GM03348 (cell line): Measurements from ENCODE around the gene FAM222B.
"Not testable (repeated sequence)": the region's sequence is repeated elsewhere in the genome, so short reads cannot be mapped to it uniquely, and the experiment has no call there.

ENCODE experiments used
- DNase-seq: peaks from one replicate; pipeline ENCODE4 v3.0.0; 2012; ENCODE audit warnings: low spot score

The FAM222B gene

DNA sequence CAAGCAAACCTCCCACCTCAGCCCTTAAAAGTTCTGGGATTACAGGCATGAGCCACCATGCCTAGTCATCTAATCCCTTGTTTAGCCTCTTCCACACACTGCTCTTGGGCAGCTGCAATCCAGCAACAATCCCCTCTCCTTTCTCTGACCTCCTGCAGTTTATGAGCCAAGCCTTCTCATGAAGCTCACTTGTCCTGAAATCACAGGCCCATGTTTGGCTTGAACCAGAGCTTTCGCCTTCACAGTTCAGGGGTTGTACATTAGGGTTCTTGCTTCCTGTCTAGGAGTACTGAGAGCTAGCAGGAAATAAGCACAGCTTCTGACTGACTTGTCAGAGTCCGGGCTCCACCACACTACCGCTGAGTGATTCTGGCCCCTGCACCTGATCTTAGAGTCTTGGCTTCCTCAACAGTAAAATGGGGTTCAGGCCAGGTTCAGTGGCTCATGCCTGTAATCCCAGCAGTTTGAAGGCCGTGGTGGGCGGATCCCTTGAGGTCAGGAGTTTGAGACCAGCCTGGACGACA, 28.5 kb upstream of the FAM222B start:
- no peak for DNase-seq

DNA sequence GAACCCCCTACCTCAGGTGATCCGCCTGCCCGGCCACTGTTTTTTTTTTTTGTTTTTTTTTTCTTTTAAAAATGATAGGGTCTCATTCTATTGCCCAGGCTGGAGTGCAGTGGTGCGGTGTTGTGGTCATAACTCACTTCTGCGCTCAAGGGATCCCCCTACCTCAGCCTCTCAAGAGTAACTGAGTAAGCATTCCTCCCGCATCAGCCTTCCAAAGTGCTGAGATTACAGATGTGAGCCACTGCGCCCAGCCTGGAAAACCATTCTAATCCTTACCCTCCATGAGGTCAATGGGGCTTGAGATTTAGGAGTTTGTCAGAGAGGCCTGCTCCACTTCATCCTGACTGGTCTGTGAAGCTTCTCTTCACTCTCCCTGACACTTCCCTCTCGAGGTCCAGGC, 24.7 kb upstream of the FAM222B start:
- no peak for DNase-seq

DNA sequence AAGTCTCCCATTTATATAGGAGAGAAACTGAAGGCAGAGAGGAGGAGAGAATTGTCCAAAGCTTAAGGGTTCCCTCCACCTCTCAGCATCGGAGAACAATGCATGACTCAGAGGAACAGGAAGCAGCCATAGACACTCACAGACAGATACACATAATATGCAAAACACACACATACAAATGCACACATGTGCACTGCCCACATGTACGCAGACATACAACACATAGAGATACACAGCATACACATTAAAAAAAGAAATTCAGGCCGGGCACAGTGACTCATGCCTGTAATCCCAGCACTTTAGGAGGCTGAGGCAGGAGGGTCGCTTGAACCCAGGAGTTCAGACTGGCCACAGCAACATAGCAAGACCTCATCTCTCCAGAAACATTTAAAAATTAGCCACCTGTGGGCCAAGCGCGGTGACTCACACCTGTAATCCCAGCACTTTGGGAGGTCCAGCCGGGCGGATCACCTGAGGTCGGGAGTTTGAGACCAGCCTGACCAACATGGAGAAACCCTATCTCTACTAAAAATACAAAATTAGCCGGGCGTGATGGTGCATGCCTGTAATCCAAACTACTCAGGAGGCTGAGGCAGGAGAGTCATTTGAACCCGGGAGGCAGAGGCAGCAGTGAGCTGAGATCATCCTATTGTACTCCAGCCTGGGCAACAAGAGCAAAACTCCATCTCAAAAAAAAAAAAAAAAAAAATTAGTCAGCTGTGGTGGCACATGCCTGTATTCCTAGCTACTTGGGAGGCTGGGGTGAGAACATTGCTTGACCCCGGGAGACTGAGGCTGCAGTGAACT, 23.6 kb upstream of the FAM222B start:
- DNase-seq: no peak

DNA sequence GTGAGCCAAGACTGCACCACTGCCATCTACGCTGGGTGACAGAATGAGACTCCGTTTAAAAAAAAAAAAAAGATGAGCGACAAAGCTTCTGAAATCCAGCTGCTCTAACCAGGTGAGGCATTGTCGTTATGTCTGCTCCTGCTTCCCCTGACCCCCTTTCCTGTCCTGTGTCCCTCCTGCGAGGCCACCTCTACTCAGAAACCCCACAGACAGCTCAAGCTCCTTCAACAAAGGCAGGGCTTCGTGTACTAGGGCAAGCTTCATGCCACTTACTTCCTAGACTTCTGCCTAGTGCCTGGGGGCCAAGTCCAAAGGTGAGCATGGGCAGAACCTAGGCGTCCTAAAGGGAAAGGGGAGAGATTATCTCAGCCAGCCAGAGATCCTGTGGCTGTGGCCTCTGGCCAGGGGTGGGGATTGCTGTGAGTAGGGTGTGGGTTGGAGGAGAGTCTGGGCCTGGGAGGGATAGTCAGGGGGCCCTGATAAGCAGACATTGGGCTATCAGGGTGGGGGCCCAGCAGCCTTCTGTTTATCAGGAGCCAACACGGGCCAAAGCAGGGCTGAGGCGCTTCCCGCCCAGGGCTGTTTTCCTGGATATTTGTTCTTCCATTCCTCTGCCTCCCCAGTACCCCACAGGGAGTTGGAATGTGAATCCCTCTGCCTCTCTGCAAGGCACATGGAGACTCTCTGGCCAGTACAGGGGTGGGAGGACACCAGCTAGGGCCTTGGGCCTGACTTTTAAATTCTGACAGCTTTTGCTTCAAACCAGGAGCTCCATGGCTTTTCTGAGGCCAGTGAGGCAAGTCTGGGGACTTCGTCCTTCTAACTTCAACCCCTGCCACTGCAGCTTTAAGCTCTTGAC, 22.6 kb upstream of the FAM222B start:
- DNase-seq: no peak

DNA sequence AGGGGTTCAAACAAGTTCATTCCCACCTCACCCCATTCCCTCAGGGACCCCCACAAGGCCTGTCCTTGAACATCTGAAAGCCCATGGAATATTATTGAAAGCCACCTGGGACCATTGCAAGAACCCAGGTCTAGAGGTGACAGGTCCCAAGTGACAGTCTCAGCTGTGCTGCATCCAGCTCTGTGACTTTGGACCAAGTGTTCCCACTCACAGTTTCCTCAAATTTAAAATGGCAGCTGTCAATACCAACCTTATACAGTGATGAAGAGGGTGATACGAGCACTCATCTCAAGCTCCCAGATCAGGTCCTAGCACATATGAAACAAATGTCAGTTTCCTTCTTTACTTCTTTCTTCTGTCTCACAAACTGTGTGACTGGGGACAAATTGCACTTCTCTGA, 21.4 kb upstream of the FAM222B start:
- no peak for DNase-seq

DNA sequence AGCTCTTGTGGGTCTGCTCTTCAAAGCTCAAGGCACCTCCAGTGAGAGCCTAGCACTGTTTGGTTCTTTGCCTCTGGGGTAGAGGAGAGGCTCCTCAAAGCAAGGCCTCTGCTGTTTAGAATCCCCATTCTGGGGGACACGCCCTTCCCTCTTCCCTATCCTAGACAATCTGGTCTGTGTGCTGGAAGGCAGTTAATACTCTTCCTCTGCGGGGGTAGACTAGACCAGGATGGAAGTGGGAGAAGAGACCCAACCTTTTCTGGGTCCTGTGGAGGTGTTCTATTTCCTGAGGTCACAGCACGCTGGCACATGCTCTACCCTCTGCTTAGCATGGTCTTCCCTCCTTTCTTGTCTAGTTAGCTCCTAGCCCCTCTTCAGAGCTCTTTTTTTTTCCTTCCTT, 20.0 kb upstream of the FAM222B start:
- no peak for DNase-seq

DNA sequence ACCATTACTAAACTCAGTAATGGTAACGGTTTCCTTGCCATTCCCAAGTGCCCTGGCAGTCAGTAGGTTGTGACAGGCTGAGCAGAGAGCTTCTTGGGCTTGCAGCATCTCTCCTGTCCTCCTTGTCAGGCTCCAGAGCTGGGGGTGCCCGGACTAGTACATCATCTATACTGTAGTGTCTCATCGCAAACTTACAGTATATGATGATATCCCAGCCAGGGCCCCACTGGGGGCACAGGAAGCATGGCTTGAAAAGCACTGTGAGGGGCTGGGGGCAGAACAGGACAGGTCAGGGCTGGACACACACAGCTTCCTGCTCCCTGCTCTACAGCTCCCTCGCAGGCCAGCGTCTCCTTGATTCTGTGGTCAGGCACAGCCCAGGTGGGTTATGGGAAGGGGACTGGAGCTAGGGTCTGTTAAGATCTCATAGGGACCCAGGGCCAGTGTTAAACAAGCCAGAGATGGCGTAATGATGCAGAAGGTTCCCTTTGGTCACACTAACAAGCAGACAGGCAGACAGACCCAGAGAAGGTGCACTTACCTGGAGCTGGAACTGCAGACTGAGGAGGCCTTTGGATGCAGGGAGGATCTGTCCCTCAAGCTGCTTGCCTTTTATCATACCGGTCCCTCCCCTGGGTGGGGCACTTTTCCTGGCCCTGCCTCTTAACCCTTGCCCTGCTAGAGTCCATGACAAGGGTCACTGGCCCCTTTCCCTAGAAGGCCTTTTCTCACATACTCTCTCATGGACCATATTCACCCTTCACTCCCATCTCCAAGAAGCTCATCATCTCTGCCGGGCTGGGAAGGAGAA, 19.0 kb upstream of the FAM222B start:
- no peak for DNase-seq

DNA sequence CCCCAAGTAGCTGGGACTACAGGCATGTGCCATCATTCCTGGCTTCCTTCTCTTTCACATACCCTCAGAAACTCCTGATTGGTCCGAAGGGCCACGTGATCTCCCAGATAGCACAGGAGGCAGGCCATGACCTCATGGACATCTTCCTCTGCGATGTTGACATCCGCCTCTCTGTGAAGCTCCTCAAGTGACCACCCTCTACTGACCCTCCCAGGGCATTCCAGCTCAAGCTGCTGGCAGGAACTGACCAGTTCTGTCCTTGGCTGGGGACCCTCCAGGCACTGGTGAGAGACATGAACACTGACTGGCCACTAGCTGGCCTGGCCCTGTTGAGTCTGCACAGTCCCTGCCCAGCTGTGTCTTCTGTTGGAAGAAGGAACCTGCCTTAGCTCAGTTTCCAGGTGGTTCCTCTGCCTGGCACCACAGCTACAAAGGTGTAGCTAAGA, 17.8 kb upstream of the FAM222B start:
- no peak for DNase-seq

DNA sequence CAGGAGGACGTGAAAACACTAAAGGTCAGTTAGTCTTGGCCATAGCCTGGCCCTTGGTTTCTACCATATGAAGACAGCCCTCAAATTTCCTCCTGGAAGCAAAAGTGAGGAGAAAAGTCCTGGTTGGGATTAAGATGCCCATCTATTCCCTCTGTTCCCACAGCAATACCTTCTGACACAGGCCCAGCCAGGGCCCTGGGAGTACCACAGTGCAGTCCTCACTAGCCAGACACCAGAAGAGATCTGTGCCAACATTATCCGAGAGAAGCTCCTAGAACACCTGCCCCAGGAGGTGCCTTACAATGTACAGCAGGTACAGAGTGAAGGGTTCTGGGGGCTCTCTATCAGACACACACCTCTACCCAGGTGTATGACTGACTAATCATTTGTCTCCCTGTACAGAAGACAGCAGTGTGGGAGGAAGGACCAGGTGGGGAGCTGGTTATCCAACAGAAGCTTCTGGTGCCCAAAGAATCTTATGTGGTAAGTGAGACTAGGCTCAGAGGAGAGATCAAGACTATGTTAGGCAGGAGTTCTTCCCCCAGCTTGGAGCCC, 16.3 kb upstream of the FAM222B start:
- DNase-seq: no peak

DNA sequence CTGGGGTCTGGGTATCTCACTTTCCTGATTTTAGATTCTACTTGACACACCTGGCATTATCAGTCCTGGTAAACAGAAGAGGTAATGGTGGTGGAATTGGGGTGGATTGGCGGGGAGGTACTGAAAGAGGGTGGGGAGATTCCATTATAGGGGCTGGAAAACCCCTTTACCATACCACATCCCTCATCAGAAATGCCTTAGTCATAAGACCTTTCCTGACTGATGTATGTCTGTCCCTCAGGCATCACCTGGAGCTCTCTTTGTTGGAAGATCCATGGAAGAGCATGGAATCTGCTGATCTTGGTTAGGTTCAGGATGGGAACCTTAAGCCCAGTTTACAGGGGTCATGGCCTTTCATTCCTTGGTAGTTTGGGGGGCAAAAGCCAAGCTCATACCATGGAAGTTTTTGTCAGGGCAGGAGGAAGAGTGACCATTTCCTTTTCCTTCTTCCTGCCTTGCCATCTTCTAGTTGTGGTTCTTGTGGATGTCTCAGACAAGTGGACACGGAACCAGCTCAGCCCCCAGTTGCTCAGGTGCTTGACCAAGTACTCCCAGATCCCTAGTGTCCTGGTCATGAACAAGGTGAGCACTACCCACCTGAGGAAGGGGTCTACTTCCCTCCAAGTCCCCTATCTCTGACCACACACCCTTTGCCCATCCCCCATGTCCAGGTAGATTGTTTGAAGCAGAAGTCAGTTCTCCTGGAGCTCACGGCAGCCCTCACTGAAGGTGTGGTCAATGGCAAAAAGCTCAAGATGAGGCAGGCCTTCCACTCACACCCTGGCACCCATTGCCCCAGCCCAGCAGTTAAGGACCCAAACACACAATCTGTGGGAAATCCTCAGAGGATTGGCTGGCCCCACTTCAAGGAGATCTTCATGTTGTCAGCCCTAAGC, 15.6 kb upstream of the FAM222B start:
- no peak for DNase-seq

DNA sequence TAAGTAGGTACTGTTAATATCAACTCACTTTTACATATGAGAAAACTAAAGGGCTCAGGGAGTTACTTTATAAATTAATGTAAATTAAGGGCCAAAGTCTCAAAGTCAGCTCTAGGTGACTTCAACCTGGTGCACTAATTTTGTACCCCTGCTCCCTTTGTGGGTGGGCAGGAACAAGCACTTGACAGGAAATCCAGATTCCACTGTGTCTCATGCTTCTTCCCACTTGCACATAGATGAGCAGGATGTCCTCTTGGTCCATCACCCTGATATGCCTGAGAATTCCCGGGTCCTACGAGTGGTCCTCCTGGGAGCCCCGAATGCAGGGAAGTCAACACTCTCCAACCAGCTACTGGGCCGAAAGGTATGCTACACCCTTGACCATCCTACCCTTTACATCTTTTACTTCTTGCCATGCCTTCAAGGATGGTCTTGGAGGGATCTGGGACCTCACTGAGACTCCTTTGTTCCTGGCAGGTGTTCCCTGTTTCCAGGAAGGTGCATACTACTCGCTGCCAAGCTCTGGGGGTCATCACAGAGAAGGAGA, 13.5 kb upstream of the FAM222B start:
- DNase-seq: no peak

DNA sequence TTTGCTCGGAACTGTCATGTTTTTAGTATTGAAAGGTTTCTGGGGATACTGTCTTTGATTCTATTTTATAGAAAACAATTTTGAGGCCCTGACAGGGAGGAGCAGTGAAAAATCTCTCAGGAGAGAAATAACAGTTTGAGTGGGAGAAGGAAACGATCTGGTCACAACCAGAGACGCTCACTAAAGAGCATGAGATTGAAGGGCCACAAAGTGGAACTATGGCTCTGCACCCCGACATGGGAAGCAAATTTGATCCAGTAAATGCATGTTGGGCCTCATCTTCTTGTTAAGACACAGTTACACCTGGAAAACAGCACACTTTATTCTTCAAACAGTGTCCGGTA, 12.7 kb upstream of the FAM222B start:
- no peak for DNase-seq

DNA sequence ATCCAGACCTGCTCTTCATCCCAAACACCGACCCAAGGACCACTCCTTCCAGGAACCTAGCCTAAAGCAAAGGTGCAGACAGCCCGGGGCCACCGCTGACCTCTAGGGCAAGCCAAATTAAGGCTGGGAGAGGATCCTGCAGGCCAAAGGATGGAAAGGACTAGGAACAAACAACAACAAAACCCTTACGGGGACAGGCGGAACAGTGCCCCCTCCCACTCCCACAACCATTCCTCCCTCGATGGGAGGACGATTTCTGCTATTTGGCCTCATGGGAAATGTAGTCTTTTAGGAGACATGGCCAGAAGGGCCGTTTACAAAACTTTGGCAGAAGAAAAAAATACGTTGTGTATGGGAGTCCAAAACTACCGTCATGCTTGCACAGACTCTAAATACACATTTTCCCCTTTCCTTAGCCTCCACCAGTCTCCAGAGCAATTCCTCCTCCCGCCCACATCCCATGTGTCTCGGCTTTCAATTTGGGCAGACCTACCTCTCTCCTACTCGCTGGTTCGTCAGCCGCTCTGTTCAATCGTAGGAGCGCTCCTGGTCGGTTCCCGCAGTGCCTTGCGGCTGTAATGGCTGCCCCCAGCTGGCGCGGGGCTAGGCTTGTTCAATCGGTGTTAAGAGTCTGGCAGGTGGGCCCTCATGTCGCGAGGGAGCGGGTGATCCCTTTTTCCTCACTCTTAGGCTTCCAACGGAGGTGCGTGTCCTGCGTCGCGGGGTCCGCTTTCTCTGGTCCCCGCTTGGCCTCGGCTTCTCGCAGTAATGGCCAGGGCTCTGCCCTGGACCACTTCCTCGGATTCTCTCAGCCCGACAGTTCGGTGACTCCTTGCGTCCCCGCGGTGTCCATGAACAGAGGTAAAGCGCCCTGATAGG, 12.1 kb upstream of the FAM222B start, which contains the start of gene ERAL1:
ERAL1 (plus strand) TSS at position 560 of the 879 bp plus-strand sequence; CDS start at position 579, 19 bp downstream.
- DNase-seq: peak; percentile 95

DNA sequence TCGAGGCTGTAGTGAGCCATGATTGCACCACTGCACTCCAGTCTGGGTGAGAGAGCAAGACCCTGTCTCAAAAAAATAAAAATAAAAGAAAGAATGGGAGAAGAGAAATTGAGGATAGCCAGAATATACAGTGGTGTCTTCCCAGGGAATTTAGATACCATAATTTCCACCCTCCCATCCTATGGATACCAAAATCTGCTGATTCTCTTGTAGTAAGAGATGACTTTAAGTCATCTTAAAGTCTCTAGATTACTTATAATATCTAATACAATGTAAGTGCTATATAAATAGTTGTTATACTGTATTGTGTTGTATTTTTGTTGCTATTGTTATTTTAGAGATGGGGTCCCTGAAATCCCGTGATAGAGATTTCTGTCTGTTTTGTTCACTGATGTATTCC, 10.7 kb upstream of the FAM222B start:
- DNase-seq: no peak

DNA sequence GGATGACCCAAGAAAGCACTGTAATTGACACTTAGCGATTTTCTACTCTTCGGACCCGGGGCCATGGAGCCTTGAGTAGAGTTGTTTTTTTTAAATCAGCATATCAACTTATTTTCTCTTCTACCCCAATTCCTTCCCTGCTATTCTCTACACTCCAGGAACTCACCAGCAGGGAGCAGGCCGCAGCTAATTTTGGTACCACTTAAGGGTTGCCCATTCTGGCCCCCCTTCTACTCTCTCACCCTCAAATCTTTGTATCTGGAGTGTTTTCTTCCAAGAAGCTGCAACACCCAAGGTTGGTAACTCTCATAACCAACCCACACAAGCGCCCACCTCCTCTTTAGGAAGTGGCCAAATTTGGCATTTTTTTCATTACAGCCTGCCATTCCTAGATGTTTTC, 6.7 kb upstream of the FAM222B start:
- no peak for DNase-seq

DNA sequence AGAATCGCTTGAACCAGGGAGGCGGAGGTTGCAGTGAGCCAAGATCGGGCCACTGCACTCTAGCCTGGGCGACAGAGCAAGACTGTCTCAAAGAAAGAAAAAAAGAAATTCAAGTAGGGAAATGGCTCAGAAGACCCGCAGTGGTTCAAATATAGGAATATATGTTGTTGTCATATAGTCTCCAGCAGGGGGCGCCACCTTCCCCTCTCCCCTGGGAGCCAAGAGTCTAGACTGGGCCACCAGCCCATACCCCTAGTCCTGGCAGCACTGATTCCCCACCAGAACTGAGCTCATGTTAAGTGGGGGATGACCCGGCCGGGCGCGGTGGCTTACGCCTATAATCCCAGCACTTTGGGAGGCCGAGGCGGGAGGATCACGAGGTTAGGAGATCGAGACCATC, 6.1 kb upstream of the FAM222B start:
- not testable (repeated sequence) for DNase-seq

DNA sequence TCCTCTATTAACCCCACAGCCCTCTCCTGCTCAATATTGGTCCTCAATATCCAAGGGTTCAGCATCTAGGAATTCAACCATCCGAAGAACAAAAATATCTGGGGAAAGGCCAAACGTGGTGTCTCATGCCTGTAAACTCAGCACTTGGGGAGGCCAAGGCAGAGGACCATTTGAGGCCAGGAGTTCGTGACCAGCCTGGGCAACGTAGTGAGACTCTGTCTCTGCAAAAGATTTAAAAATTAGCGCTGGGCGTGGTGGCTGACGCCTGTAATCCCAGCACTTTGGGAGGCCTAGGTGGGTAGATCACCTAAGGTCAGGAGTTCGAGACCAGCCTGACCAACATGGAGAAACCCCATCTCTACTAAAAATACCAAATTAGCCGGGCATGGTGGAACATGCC, 4.1 kb upstream of the FAM222B start:
- DNase-seq: not testable (repeated sequence)

DNA sequence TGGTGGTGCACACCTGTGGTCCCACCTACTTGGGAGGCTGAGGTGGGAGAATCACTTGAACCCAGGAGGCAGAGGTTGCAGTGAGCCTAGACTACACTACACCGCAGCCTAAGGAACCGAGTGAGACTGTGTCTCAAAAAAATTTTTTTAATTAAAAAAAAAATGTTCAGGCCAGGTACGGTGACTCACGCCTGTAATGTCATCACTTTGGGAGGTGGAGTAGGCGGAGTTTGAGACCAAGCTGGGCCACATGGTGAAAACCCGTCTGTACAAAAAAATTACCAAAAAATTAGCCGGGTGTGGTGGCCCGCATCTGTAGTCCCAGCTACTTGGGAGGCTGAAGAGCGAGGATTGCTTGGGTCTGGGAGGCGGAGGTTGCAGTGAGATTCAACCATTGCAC, 3.6 kb upstream of the FAM222B start:
- DNase-seq: no peak

DNA sequence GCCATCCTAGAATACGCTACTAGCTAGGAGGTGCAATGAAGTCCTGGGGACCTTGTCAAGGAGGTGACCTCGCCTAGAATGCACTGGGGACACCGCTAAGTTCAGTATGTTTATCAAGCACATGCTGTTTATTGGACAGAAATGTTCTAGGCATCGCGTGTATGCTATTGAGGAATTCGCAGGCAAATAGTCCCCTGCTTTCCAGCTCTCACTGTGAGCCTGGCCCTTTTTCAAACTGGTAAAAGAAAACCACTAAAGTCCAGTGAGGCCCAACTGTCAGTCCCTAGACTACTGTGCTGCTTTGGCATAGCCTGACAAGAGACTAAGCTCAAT, 1.2 kb upstream of the FAM222B start:
- no peak for DNase-seq

DNA sequence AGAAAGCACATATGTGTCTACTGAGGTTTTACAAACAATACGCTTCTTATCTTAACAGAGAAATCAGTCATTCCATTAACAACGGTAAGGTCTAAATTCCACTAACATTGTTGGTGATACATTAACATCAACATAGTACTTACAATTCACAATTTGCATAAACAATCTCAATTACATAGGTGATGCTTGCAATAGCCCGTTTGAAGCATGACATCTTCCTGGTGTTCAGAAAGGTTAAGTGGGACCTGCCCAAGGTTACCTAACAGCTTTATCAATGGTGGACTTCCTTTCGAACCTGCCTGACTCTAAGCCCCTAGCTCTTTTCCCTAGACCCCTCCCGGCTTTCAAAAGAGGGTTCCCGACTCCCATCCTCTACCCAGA, 699 bp downstream of the FAM222B start:
- no peak for DNase-seq
